HCT116 (cell line): ENCODE data around the gene RNF222. TPM values are rescaled to one million over a fixed set of nuclear protein-coding genes. Genes with fewer than 3 reads are reported as not detected.

Experiments used
- ATAC-seq: fragments of 200-7000 bp; cut with Tn5 transposase; 2 replicates; pipeline ENCODE4 v1.9.1; 2020; ENCODE audit warnings: mild to moderate bottlenecking, moderate library complexity
- BruUV-seq: library from RNA; stranded (reverse); fragments of 400-500 nt; replicated peaks from 2 replicates; lab custom pipeline; 2021; lab: Mats Ljungman, UMichigan
- CTCF ChIA-PET: fragments of 300-600 bp; sonication (Branson Sonifier 250); formaldehyde crosslinking; loops from one replicate; lab custom pipeline; 2021; ENCODE audit warnings: antibody characterized with exemption; lab: Charles Lee
- POLR2A ChIA-PET: fragments of 300-600, 350-600 bp; sonication (Branson Sonifier 250); formaldehyde crosslinking; loops from one replicate; lab custom pipeline; 2021; ENCODE audit warnings: antibody characterized with exemption; lab: Charles Lee
- RAD21 ChIA-PET, 2 experiments: fragments of 300-600 bp; sonication (Branson Sonifier 250); formaldehyde crosslinking; loops; one replicate each; lab custom pipeline; 2023; ENCODE audit warnings: low total read pairs in 2 of 2; ENCODE audit not compliant: uncharacterized antibody in 2 of 2, unreplicated experiment in 2 of 2, low non-redundant PET in 1 of 2; lab: Charles Lee
- DNase-seq: peaks from one replicate; pipeline ENCODE4 v3.0.0-alpha.2; 2010; ENCODE audit warnings: low read depth, low spot score
- H2AFZ ChIP-seq: fragments of 200-600 bp; shearing (Covaris generic), sonication (generic); 2 replicates; pipeline ENCODE4 v1.6.1; 2017; ENCODE audit warnings: low read depth, mixed run types, mixed read lengths, antibody characterized with exemption, low read length; ENCODE audit not compliant: poor library complexity, severe bottlenecking
- H3K27ac ChIP-seq: 2 replicates; pipeline ENCODE4 v1.5.1; 2012; ENCODE audit warnings: low read depth, low read length
- H3K27me3 ChIP-seq: fragments of 200-600 bp; sonication (generic); 2 replicates; pipeline ENCODE4 v1.6.1; 2016; ENCODE audit warnings: mixed run types, low read length, mixed read lengths; ENCODE audit not compliant: insufficient read depth
- H3K36me3 ChIP-seq, 2 experiments: fragments of 200-500 bp in 1 of 2; fragments of 200-600 bp in 1 of 2; sonication (Bioruptor generic) in 1 of 2; sonication (generic) in 1 of 2; 2 replicates each; pipeline versions ENCODE4 v1.5.1 to v1.6.1; 2014 to 2016; ENCODE audit warnings: low read length in 2 of 2, inconsistent platforms in 1 of 2, mixed read lengths in 1 of 2, mixed run types in 1 of 2; ENCODE audit not compliant: insufficient read depth in 2 of 2, control insufficient read depth in 1 of 2
- H3K4me1 ChIP-seq, 2 experiments: fragments of 200-600 bp in 1 of 2; sonication (generic) in 1 of 2; 2 replicates each; pipeline versions ENCODE4 v1.5.1 to v1.6.1; 2012 to 2017; ENCODE audit warnings: low read length in 2 of 2, inconsistent platforms in 1 of 2, mild to moderate bottlenecking in 1 of 2, mixed read lengths in 1 of 2, mixed run types in 1 of 2, moderate library complexity in 1 of 2; ENCODE audit not compliant: insufficient read depth in 2 of 2, control insufficient read depth in 1 of 2
- H3K4me2 ChIP-seq: fragments of 200-600 bp; sonication (generic); 2 replicates; pipeline ENCODE4 v1.6.1; 2017; ENCODE audit warnings: mixed run types, low read length, mixed read lengths
- H3K4me3 ChIP-seq, 2 experiments: fragments of 200-600 bp in 1 of 2; sonication (generic) in 1 of 2; replicated peaks in 1 of 2; 2 replicates each; pipeline ENCODE4 v1.5.1; 2011 to 2016; ENCODE audit warnings: low read length in 2 of 2, control low read depth in 1 of 2, low read depth in 1 of 2, mild to moderate bottlenecking in 1 of 2, mixed read lengths in 1 of 2, mixed run types in 1 of 2
- H3K79me2 ChIP-seq: fragments of 200-600 bp; sonication (generic); 2 replicates; pipeline ENCODE4 v1.6.1; 2017; ENCODE audit warnings: mild to moderate bottlenecking, mixed run types, low read length, moderate library complexity, mixed read lengths; ENCODE audit not compliant: insufficient read depth
- H3K9ac ChIP-seq: fragments of 200-600 bp; sonication (generic); 2 replicates; pipeline ENCODE4 v1.6.1; 2016; ENCODE audit warnings: low read length, mixed read lengths
- H3K9me2 ChIP-seq: fragments of 200-600 bp; sonication (generic), shearing (Covaris generic); 2 replicates; pipeline ENCODE4 v1.6.1; 2017; ENCODE audit warnings: mixed run types, mild to moderate bottlenecking, moderate library complexity; ENCODE audit not compliant: insufficient read depth
- H3K9me3 ChIP-seq, 2 experiments: fragments of 200-500 bp in 1 of 2; fragments of 200-600 bp in 1 of 2; sonication (Bioruptor generic) in 1 of 2; sonication (generic) in 1 of 2; 2 replicates each; pipeline ENCODE4 v1.6.1; 2014 to 2017; ENCODE audit warnings: low read length in 2 of 2, mixed read lengths in 2 of 2, inconsistent platforms in 1 of 2, low read depth in 1 of 2, mild to moderate bottlenecking in 1 of 2, mixed run types in 1 of 2, moderate library complexity in 1 of 2; ENCODE audit not compliant: control insufficient read depth in 1 of 2, insufficient read depth in 1 of 2
- H4K20me1 ChIP-seq: fragments of 200-600 bp; sonication (generic), shearing (Covaris generic); 2 replicates; pipeline ENCODE4 v1.6.1; 2017; ENCODE audit warnings: mixed run types, mild to moderate bottlenecking, moderate library complexity; ENCODE audit not compliant: insufficient read depth
- CEBPB ChIP-seq: IDR thresholded peaks from 2 replicates; pipeline ENCODE4 v1.6.1; 2012; ENCODE audit warnings: low read depth
- EGR1 ChIP-seq: IDR thresholded peaks from 2 replicates; pipeline ENCODE4 v1.6.1; 2012; ENCODE audit warnings: low read depth
- ELF1 ChIP-seq: IDR thresholded peaks from 2 replicates; pipeline ENCODE4 v1.6.1; 2012; ENCODE audit warnings: low read depth, borderline replicate concordance
- EZH2phosphoT487 ChIP-seq: fragments of 200-600 bp; IDR thresholded peaks from 2 replicates; pipeline ENCODE4 v1.6.1; 2018; ENCODE audit warnings: antibody characterized with exemption, borderline replicate concordance
- JUND ChIP-seq: IDR thresholded peaks from 2 replicates; pipeline ENCODE4 v1.6.1; 2012
- POLR2AphosphoS5 ChIP-seq: IDR thresholded peaks from 2 replicates; pipeline ENCODE4 v1.6.1; 2011; ENCODE audit warnings: mild to moderate bottlenecking, low read depth, low read length, moderate library complexity
- RAD21 ChIP-seq: IDR thresholded peaks from 2 replicates; pipeline ENCODE4 v1.6.1; 2012; ENCODE audit warnings: low read depth, mild to moderate bottlenecking
- REST ChIP-seq: IDR thresholded peaks from 2 replicates; pipeline ENCODE4 v1.6.1; 2012; ENCODE audit warnings: low read depth
- SIN3A ChIP-seq: IDR thresholded peaks from 2 replicates; pipeline ENCODE4 v1.6.1; 2012; ENCODE audit warnings: low read depth
- YY1 ChIP-seq: IDR thresholded peaks from 2 replicates; pipeline ENCODE4 v1.6.1; 2011; ENCODE audit warnings: low read length, low read depth, moderate library complexity, mild to moderate bottlenecking; ENCODE audit not compliant: insufficient replicate concordance; ENCODE audit errors: extremely low read depth
- ZBTB33 ChIP-seq: IDR thresholded peaks from 2 replicates; pipeline ENCODE4 v1.6.1; 2011; ENCODE audit warnings: mild to moderate bottlenecking, low read length, moderate library complexity; ENCODE audit not compliant: insufficient replicate concordance; ENCODE audit errors: extremely low read depth
- ZFX ChIP-seq: fragments of 450-650 bp; IDR thresholded peaks from 2 replicates; pipeline ENCODE4 v1.6.1; 2017
- ZNF274 ChIP-seq: fragments of 200-500 bp; sonication (Bioruptor generic); IDR thresholded peaks from 2 replicates; pipeline ENCODE4 v1.6.1; 2014; ENCODE audit warnings: mild to moderate bottlenecking, low read depth, low read length, inconsistent platforms
- intact Hi-C: fragments of 100-400 bp; cut with micrococcal nuclease; formaldehyde crosslinking; loops from 2 replicates; pipeline ENCODE4 v1.10.0; 2022
- total RNA-seq: library from RNA; stranded (reverse); gene quantifications from one replicate; pipeline ENCODE4 v1.2.1, GENCODE V29; 2021; ENCODE audit not compliant: unreplicated experiment

The RNF222 gene
- total RNA-seq, 1 experiment from 2014 or later: not detected

GRCh38 chr17:8362651-8363332, 34.8 kb downstream of the RNF222 start:
- no peak overlapping the region for H3K9ac ChIP-seq
- no peaks in the 10 kb centered on the region for H3K79me2 ChIP-seq
- RAD21 ChIA-PET: no interaction called here
- CTCF ChIA-PET: no interaction called here
- no peak overlapping the region for H2AFZ ChIP-seq
- peaks cover 0 to 8% of the 10 kb centered on the region in 2 experiments; a peak in 1 of 4 replicates for H3K4me1 ChIP-seq
- POLR2A ChIA-PET: no interaction called here
- BruUV-seq: no TSS peak
- no peaks in the 10 kb centered on the region for H3K36me3 ChIP-seq
- no peaks in the 10 kb centered on the region for H4K20me1 ChIP-seq
- H3K4me2 ChIP-seq: no peak overlapping the region
- H3K27ac ChIP-seq: no peak overlapping the region
- ATAC-seq: no peak
- intact Hi-C loops: no loop called here
- H3K9me3 ChIP-seq: no peaks in the 10 kb centered on the region
- H3K9me2 ChIP-seq: no peaks in the 10 kb centered on the region
- DNase-seq: no peak
- no peaks in the 10 kb centered on the region for H3K27me3 ChIP-seq
- TF ChIP-seq ZNF274 (no peak), ZBTB33 (no peak), REST (no peak), YY1 (no peak), JUND (no peak), ELF1 (no peak), EZH2phosphoT487 (no peak), RAD21 (no peak), ZFX (no peak), CEBPB (no peak), EGR1 (no peak), SIN3A (no peak), POLR2AphosphoS5 (no peak)
- no peak overlapping the region for H3K4me3 ChIP-seq
